ENCODE results near the gene TRA2A.

TRA2A gene

GRCh38 chr7:23469150-23469960, 62.4 kb downstream of the TRA2A start:
- DNase-seq: peak; percentile 63

- peak; percentile 54 for DNase-seq
Measured at GRCh38 chr7:23468526-23469149, 63.1 kb downstream of the TRA2A start.

- DNase-seq: peak; percentile 64
Measured at GRCh38 chr7:23467806-23468525, 63.8 kb downstream of the TRA2A start.

- peak; percentile 51 for DNase-seq
Measured at GRCh38 chr7:23467291-23467805, 64.4 kb downstream of the TRA2A start.

- peak; percentile 38 for DNase-seq
Measured at GRCh38 chr7:23462846-23463245, 68.9 kb downstream of the TRA2A start.

- no peak for DNase-seq
Measured at GRCh38 chr7:23458044-23458443, 73.7 kb downstream of the TRA2A start.

- DNase-seq: no peak
Measured at GRCh38 chr7:23456093-23456492, 75.7 kb downstream of the TRA2A start.

GRCh38 chr7:23454881-23455526, 76.8 kb downstream of the TRA2A start:
- DNase-seq: no peak
